Spinal cord (tissue), 10 donors: ENCODE results near the gene CCDC18. TPM values are rescaled to one million over a fixed set of nuclear protein-coding genes. Genes with fewer than 3 reads are reported as not detected.
"Not testable (repeated sequence)": the region's sequence is repeated elsewhere in the genome, so short reads cannot be mapped to it uniquely, and the experiment has no call there.

Source experiments
- DNase-seq, 6 donors: peaks; one replicate each; pipeline versions ENCODE4 v3.0.0 to v3.0.0-alpha.2; 2013 to 2015; ENCODE audit warnings: low spot score in 6 of 6, low read depth in 4 of 6
- H3K27ac ChIP-seq: one replicate; pipeline ENCODE4 v1.5.1; 2013; ENCODE audit warnings: low read depth, low read length, control low read depth
- H3K27me3 ChIP-seq: one replicate; pipeline ENCODE4 v1.6.1; 2013; ENCODE audit warnings: low read length; ENCODE audit not compliant: control insufficient read depth, insufficient read depth
- H3K36me3 ChIP-seq: one replicate; pipeline ENCODE4 v1.6.1; 2013; ENCODE audit warnings: low read length; ENCODE audit not compliant: control insufficient read depth, insufficient read depth
- H3K4me1 ChIP-seq: one replicate; pipeline ENCODE4 v1.6.1; 2013; ENCODE audit warnings: low read length; ENCODE audit not compliant: control insufficient read depth, insufficient read depth
- H3K4me3 ChIP-seq: one replicate; pipeline ENCODE4 v1.5.1; 2013; ENCODE audit warnings: low read depth, low read length, control low read depth
- H3K9me3 ChIP-seq: one replicate; pipeline ENCODE4 v1.6.1; 2013; ENCODE audit warnings: low read length; ENCODE audit not compliant: control insufficient read depth, insufficient read depth
- WGBS: methylation state at CpG from one replicate; pipeline ENCODE4 v1.1.5; 2013; ENCODE audit warnings: missing lambda C conversion rate; ENCODE audit not compliant: insufficient coverage; 5-methylcytosine and 5-hydroxymethylcytosine counted together
- polyA plus RNA-seq, 2 donors: library from polyadenylated mRNA; unstranded; fragments of 120-200 nt; gene quantifications; one replicate each; pipeline ENCODE4 v1.2.1, GENCODE V29; 2013; ENCODE audit not compliant: insufficient read length in 2 of 2
- total RNA-seq, 2 donors: library from RNA; depleted of rRNA in 1 of 2; stranded (reverse); fragments of 120-200 nt in 1 of 2; fragments of >200 nt in 1 of 2; gene quantifications; one replicate each; pipeline versions ENCODE4 v1.2.3 to v1.2.4, GENCODE V29; 2013 to 2014
- donor health status: healthy.

The CCDC18 gene
- total and polyA plus RNA-seq, 4 donors: 4.8 to 9.4 (median 7.9) TPM

- WGBS: no CpG with 5 or more reads among the region's 1 CpG
- no peak for DNase-seq
- no peak overlapping the region for H3K4me3 ChIP-seq
- H3K9me3 ChIP-seq: no peaks in the 10 kb centered on the region
- H3K27me3 ChIP-seq: no peaks in the 10 kb centered on the region
- H3K4me1 ChIP-seq: no peaks in the 10 kb centered on the region
- H3K27ac ChIP-seq: no peak overlapping the region
- H3K36me3 ChIP-seq: no peaks in the 10 kb centered on the region
Observed at GRCh38 chr1:93150729-93151128, 29.8 kb upstream of the CCDC18 start.

GRCh38 chr1:93151474-93151873, 29.1 kb upstream of the CCDC18 start:
- no peaks in the 10 kb centered on the region for H3K9me3 ChIP-seq
- no peak overlapping the region for H3K27ac ChIP-seq
- H3K4me1 ChIP-seq: no peaks in the 10 kb centered on the region
- H3K36me3 ChIP-seq: no peaks in the 10 kb centered on the region
- H3K4me3 ChIP-seq: no peak overlapping the region
- H3K27me3 ChIP-seq: no peaks in the 10 kb centered on the region
- no peak for DNase-seq

- no peak overlapping the region for H3K27ac ChIP-seq
- no peak overlapping the region for H3K4me3 ChIP-seq
- H3K9me3 ChIP-seq: no peaks in the 10 kb centered on the region
- WGBS: 83% methylated on average over 1 of the region's 2 CpGs
- no peaks in the 10 kb centered on the region for H3K4me1 ChIP-seq
- no peak for DNase-seq
- peaks cover 5% of the 10 kb centered on the region for H3K36me3 ChIP-seq
- no peaks in the 10 kb centered on the region for H3K27me3 ChIP-seq
Observed at GRCh38 chr1:93152835-93153234, 27.7 kb upstream of the CCDC18 start.

GRCh38 chr1:93154898-93155297, 25.6 kb upstream of the CCDC18 start:
- no peaks in the 10 kb centered on the region for H3K27me3 ChIP-seq
- H3K27ac ChIP-seq: no peak overlapping the region
- no peak overlapping the region for H3K4me3 ChIP-seq
- no peaks in the 10 kb centered on the region for H3K9me3 ChIP-seq
- no peak for DNase-seq
- H3K4me1 ChIP-seq: no peaks in the 10 kb centered on the region
- H3K36me3 ChIP-seq: peaks cover 11% of the 10 kb centered on the region

- H3K4me3 ChIP-seq: no peak overlapping the region
- H3K9me3 ChIP-seq: no peaks in the 10 kb centered on the region
- H3K27me3 ChIP-seq: no peaks in the 10 kb centered on the region
- H3K27ac ChIP-seq: no peak overlapping the region
- no peaks in the 10 kb centered on the region for H3K4me1 ChIP-seq
- no CpG with 5 or more reads among the region's 3 CpGs for WGBS
- no peak for DNase-seq
- H3K36me3 ChIP-seq: peaks cover 11% of the 10 kb centered on the region
Observed at GRCh38 chr1:93155335-93155734, 25.2 kb upstream of the CCDC18 start.

GRCh38 chr1:93159337-93159736, 21.2 kb upstream of the CCDC18 start:
- WGBS: no CpG with 5 or more reads among the region's 2 CpGs

GRCh38 chr1:93163314-93163713, 17.2 kb upstream of the CCDC18 start:
- DNase-seq, H3K36me3 ChIP-seq, H3K27ac ChIP-seq, H3K4me3 ChIP-seq, H3K9me3 ChIP-seq, H3K27me3 ChIP-seq, H3K4me1 ChIP-seq: not testable (repeated sequence)
- WGBS: 100% methylated on average over 3 of the region's 8 CpGs

More at GRCh38 chr1:93159337-93159736, 21.2 kb upstream of the CCDC18 start:
- Histone ChIP-seq H3K36me3 (peaks cover 11% of the 10 kb centered on the region), H3K9me3 (no peaks in the 10 kb centered on the region), H3K27me3 (no peaks in the 10 kb centered on the region), H3K4me1 (no peaks in the 10 kb centered on the region), H3K4me3 (no peak overlapping the region), H3K27ac (no peak overlapping the region)
- no peak for DNase-seq

GRCh38 chr1:93164816-93165215, 15.7 kb upstream of the CCDC18 start:
- Histone ChIP-seq H3K4me1 (no peaks in the 10 kb centered on the region), H3K27me3 (no peaks in the 10 kb centered on the region), H3K36me3 (no peaks in the 10 kb centered on the region), H3K9me3 (peaks cover 5% of the 10 kb centered on the region), H3K4me3 (no peak overlapping the region), H3K27ac (no peak overlapping the region)
- no peak for DNase-seq
- WGBS: 92% methylated on average over 2 of the region's 2 CpGs

GRCh38 chr1:93165895-93166294, 14.6 kb upstream of the CCDC18 start:
- H3K9me3 ChIP-seq, H3K27me3 ChIP-seq, H3K27ac ChIP-seq, H3K36me3 ChIP-seq, H3K4me1 ChIP-seq, H3K4me3 ChIP-seq, DNase-seq: not testable (repeated sequence)
- 100% methylated on average over 1 of the region's 1 CpG for WGBS

- peaks cover 5% of the 10 kb centered on the region for H3K9me3 ChIP-seq
- no peak overlapping the region for H3K27ac ChIP-seq
- peaks cover 7% of the 10 kb centered on the region for H3K36me3 ChIP-seq
- no peak overlapping the region for H3K4me3 ChIP-seq
- no peak for DNase-seq
- no peaks in the 10 kb centered on the region for H3K4me1 ChIP-seq
- H3K27me3 ChIP-seq: no peaks in the 10 kb centered on the region
Observed at GRCh38 chr1:93167006-93167405, 13.5 kb upstream of the CCDC18 start.
